Stomach (tissue), 9 donors: ENCODE measurements around the gene RNF5. TPM values are rescaled to one million over a fixed set of nuclear protein-coding genes. Genes with fewer than 3 reads are reported as not detected.
"Not testable (repeated sequence)": the region's sequence is repeated elsewhere in the genome, so short reads cannot be mapped to it uniquely, and the experiment has no call there.

Source experiments
- DNase-seq, 2 donors: peaks; one replicate each; pipeline versions ENCODE4 v3.0.0 to v3.0.0-alpha.2; 2013 to 2019
- H3K27ac ChIP-seq, 5 donors: fragments of 200-600 bp in 4 of 5; sonication (generic) in 4 of 5; one replicate each; pipeline ENCODE4 v1.5.1; 2013 to 2019; ENCODE audit warnings: mild to moderate bottlenecking in 1 of 5, moderate library complexity in 1 of 5
- H3K27me3 ChIP-seq, 3 donors: fragments of 200-600 bp; sonication (generic); one replicate each; pipeline ENCODE4 v1.5.1; 2017 to 2019; ENCODE audit warnings: mixed run types in 1 of 3
- H3K36me3 ChIP-seq, 4 donors: fragments of 200-600 bp; sonication (generic); 1 replicate in 3 of 4; 2 replicates in 1 of 4; pipeline ENCODE4 v1.5.1; 2016 to 2019
- H3K4me1 ChIP-seq, 4 donors: fragments of 200-600 bp; sonication (generic); one replicate each; pipeline ENCODE4 v1.5.1; 2016 to 2019
- H3K4me3 ChIP-seq, 4 donors: fragments of 200-600 bp; sonication (generic) in 3 of 4; one replicate each; pipeline ENCODE4 v1.5.1; 2016 to 2019; ENCODE audit warnings: mild to moderate bottlenecking in 1 of 4
- H3K9me3 ChIP-seq, 4 donors: fragments of 200-600 bp; sonication (generic); one replicate each; pipeline ENCODE4 v1.5.1; 2016 to 2019
- CTCF ChIP-seq, 7 experiments: fragments of 450-650 bp in 4 of 7; fragments of 200-600 bp in 3 of 7; sonication (generic) in 3 of 7; IDR thresholded peaks; one replicate each; pipeline ENCODE4 v1.5.1; 2016 to 2019; ENCODE audit warnings: antibody characterized with exemption in 7 of 7, control low read depth in 2 of 7, mild to moderate bottlenecking in 1 of 7
- EP300 ChIP-seq: sonication (generic); formaldehyde crosslinking; IDR thresholded peaks from one replicate; pipeline ENCODE4 v1.6.1; 2017; ENCODE audit warnings: antibody characterized with exemption
- POLR2A ChIP-seq, 4 donors: fragments of 450-650 bp; IDR thresholded peaks; one replicate each; pipeline ENCODE4 v1.6.1; 2016; ENCODE audit warnings: antibody characterized with exemption in 4 of 4, control low read depth in 2 of 4, mild to moderate bottlenecking in 1 of 4, moderate library complexity in 1 of 4
- POLR2AphosphoS5 ChIP-seq, 3 donors: sonication (generic); formaldehyde crosslinking; IDR thresholded peaks; one replicate each; pipeline ENCODE4 v1.6.1; 2016; ENCODE audit warnings: antibody characterized with exemption in 3 of 3
- WGBS, 5 donors: extraction: QIAGEN DNeasy Blood & Tissue Kit in 3 of 5; methylation state at CpG; one replicate each; pipeline versions ENCODE4 v1.1.5 to v1.1.7; 2013 to 2018; 5-methylcytosine and 5-hydroxymethylcytosine counted together
- intact Hi-C: fragments of 100-400 bp; cut with DNase I; formaldehyde crosslinking; loops from one replicate; pipeline ENCODE4 v1.15.1; 2023; ENCODE audit warnings: low total_unique reads
- polyA plus RNA-seq, 3 donors: library from polyadenylated mRNA; stranded (reverse); fragments of 200-250 nt; gene quantifications; one replicate each; pipeline ENCODE4 v1.2.3, GENCODE V29; 2013
- total RNA-seq, 5 donors: library from RNA; depleted of rRNA; stranded (reverse); fragments of >200 nt; gene quantifications; one replicate each; pipeline versions ENCODE4 v1.1.0 to v1.2.3, GENCODE V29; 2014 to 2016
- donor health status: healthy with polysubstance abuse.
- donor health status: Bipolar disorder and iron deficiency.
- donor health status: healthy.

The RNF5 gene
- total and polyA plus RNA-seq, 8 donors = 22.6 to 107 (median 66.0) TPM

GRCh38 chr6:32182555-32182981 lies 4.4 kb downstream of the RNF5 start:
- Histone ChIP-seq H3K27ac (peak overlapping the region in 4 of 5 donors; percentile 49 to 100 (median 79)), H3K27me3 (no peaks in the 10 kb centered on the region), H3K9me3 (no peaks in the 10 kb centered on the region), H3K4me3 (no peak overlapping the region), H3K36me3 (peaks cover 35 to 67% (median 61%) of the 10 kb centered on the region in 4 donors), H3K4me1 (peaks cover 33 to 81% (median 66%) of the 10 kb centered on the region in 4 donors)
- intact Hi-C loops = no loop called here
- DNase-seq = peak in 1 of 2 donors; percentile 11
- 66 to 81% (median 76%) methylated on average over 7 to 10 of the region's 10 CpGs for WGBS, 5 donors
- TF ChIP-seq EP300 = no peak
- no peak for TF ChIP-seq POLR2A (IDR thresholded peaks at IDR 0.05)
- no peak for TF ChIP-seq CTCF (IDR thresholded peaks at IDR 0.05)
- TF ChIP-seq POLR2AphosphoS5 (IDR thresholded peaks at IDR 0.05) = no peak

GRCh38 chr6:32183030-32183429 lies 4.8 kb downstream of the RNF5 start:
- Histone ChIP-seq H3K27ac (peak overlapping the region in 3 of 5 donors; percentile 75 to 100 (median 83)), H3K9me3 (no peaks in the 10 kb centered on the region), H3K4me1 (peaks cover 37 to 85% (median 70%) of the 10 kb centered on the region in 4 donors), H3K27me3 (no peaks in the 10 kb centered on the region), H3K4me3 (no peak overlapping the region), H3K36me3 (peaks cover 40 to 72% (median 66%) of the 10 kb centered on the region in 4 donors)
- intact Hi-C loops = no loop called here
- TF ChIP-seq POLR2A (IDR thresholded peaks at IDR 0.05) = no peak
- TF ChIP-seq EP300 = no peak
- TF ChIP-seq POLR2AphosphoS5 (IDR thresholded peaks at IDR 0.05) = no peak
- TF ChIP-seq CTCF (IDR thresholded peaks at IDR 0.05) = no peak
- 66 to 81% (median 70%) methylated on average over 3 of the region's 3 CpGs for WGBS, 5 donors
- DNase-seq = peak in 1 of 2 donors; percentile 1

- DNase-seq = peak in 1 of 2 donors; percentile 7
- peaks cover 41 to 75% (median 67%) of the 10 kb centered on the region in 4 donors for H3K36me3 ChIP-seq
- 77 to 84% (median 80%) methylated on average over 14 to 15 of the region's 15 CpGs for WGBS, 5 donors
- peak overlapping the region in 4 of 5 donors; percentile 4 to 100 (median 79) for H3K27ac ChIP-seq
- peaks cover 42 to 90% (median 75%) of the 10 kb centered on the region in 4 donors for H3K4me1 ChIP-seq
- intact Hi-C loops = no loop called here
- TF ChIP-seq POLR2A (IDR thresholded peaks at IDR 0.05) (no peak), POLR2AphosphoS5 (IDR thresholded peaks at IDR 0.05) (no peak), EP300 (no peak), CTCF (IDR thresholded peaks at IDR 0.05) (no peak)
- no peak overlapping the region for H3K4me3 ChIP-seq
- no peaks in the 10 kb centered on the region for H3K9me3 ChIP-seq
- H3K27me3 ChIP-seq = no peaks in the 10 kb centered on the region
These were observed 5.4 kb downstream of the RNF5 start for GRCh38 chr6:32183483-32184083.

GRCh38 chr6:32184084-32184640 lies 6.0 kb downstream of the RNF5 start, which contains the start of gene AGER:
TSS of gene AGER (minus strand) at chr6:32184253. CDS start at chr6:32184222, 31 bp downstream.
- Histone ChIP-seq H3K4me1 (peaks cover 44 to 90% (median 75%) of the 10 kb centered on the region in 4 donors), H3K4me3 (no peak within 1 kb of the TSS), H3K27me3 (no peaks in the 10 kb centered on the region), H3K36me3 (peaks cover 41 to 75% (median 67%) of the 10 kb centered on the region in 4 donors), H3K9me3 (no peaks in the 10 kb centered on the region), H3K27ac (peak within 1 kb of the TSS in 4 of 5 donors; percentile 72 to 100 (median 79))
- no peak for TF ChIP-seq POLR2AphosphoS5 (IDR thresholded peaks at IDR 0.05)
- no peak for TF ChIP-seq EP300
- no peak for TF ChIP-seq POLR2A (IDR thresholded peaks at IDR 0.05)
- TF ChIP-seq CTCF (IDR thresholded peaks at IDR 0.05) = no peak
- WGBS, 5 donors = 63 to 79% (median 70%) methylated on average over 5 to 6 of the region's 6 CpGs
- DNase-seq = peak in 1 of 2 donors; percentile 3
- intact Hi-C loops = no loop called here

- H3K9me3 ChIP-seq, H3K4me3 ChIP-seq, intact Hi-C loops, H3K27me3 ChIP-seq: not testable (repeated sequence)
- DNase-seq = peak; percentile 73 to 90
- peak overlapping the region; percentile 31 to 100 (median 75) for H3K27ac ChIP-seq
- WGBS, 5 donors = 6 to 26% (median 21%) methylated on average over 11 of the region's 11 CpGs
- peaks cover 33 to 82% (median 67%) of the 10 kb centered on the region in 4 donors for H3K4me1 ChIP-seq
- H3K36me3 ChIP-seq = peaks cover 33 to 65% (median 56%) of the 10 kb centered on the region in 4 donors
These were observed 7.5 kb downstream of the RNF5 start for GRCh38 chr6:32185681-32186131.

GRCh38 chr6:32186151-32186840 lies 8.1 kb downstream of the RNF5 start:
- DNase-seq = peak in 1 of 2 donors; percentile 5
- H3K27me3 ChIP-seq, H3K9me3 ChIP-seq, H3K4me3 ChIP-seq, intact Hi-C loops: not testable (repeated sequence)
- Histone ChIP-seq H3K27ac (peak overlapping the region; percentile 31 to 100 (median 75)), H3K36me3 (peaks cover 27 to 59% (median 50%) of the 10 kb centered on the region in 4 donors), H3K4me1 (peaks cover 37 to 82% (median 68%) of the 10 kb centered on the region in 4 donors)
- WGBS, 5 donors = 60 to 69% (median 62%) methylated on average over 10 of the region's 10 CpGs
